GOT3 (cell line): Measurements from ENCODE around the gene KLHL26.
A peak's percentile ranks its signal among the peaks of the same experiment; 100 is the strongest.

ENCODE experiments used
- DNase-seq: peaks from one replicate; lab custom pipeline; 2025; ENCODE audit warnings: mixed read lengths; lab: John Stamatoyannopoulos, UW

Gene KLHL26

DNA sequence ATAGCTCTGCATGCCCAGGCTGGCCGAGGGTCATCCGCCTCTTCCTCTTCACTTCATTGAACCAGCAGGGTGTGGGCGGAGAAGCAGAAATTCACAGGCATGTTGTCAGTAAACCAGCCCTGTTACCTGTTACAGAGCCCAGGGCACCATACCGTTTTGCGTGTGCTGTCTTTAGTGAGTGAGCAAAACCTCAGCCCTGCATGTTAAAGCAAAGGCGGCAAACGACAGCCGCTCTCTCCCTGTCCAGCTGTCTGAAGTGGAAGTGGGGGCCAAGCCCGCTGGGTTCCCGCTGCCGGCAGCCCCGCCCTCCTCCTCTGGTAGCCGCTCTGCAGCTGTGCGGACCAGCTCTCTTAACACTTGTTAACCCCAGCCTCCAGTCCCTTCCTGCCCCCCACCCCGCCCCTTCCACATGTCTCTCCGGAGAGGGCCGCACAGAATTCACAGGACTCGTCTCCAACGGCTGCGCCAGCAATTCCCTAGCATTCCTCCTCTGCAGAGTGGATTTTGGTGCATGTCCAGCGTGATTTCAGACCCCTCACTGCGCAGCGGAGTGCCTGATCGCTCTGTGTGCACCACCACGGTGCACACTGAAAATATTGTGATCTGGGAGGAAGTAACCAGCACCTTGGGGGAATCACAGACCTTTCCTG, 12.7 kb downstream of the KLHL26 start:
- no peak for DNase-seq

DNA sequence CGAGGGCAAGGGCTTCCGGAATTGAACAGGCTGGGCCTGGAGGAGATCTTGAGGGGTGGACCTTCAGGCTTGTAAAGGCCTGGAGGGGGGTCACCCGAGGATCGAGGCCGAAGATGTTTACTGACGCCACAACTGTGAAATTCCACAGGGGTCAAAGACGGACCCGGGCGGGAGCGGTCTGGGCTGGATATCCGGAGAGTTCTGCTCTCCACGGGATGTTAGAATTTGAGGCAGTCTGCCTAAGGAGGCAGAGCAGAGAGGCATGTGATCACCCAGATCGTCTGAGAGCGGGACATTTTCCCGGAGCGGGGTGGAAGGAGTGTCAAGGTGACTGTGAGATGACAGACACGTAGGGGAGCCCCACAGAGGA, 13.2 kb downstream of the KLHL26 start:
- no peak for DNase-seq

DNA sequence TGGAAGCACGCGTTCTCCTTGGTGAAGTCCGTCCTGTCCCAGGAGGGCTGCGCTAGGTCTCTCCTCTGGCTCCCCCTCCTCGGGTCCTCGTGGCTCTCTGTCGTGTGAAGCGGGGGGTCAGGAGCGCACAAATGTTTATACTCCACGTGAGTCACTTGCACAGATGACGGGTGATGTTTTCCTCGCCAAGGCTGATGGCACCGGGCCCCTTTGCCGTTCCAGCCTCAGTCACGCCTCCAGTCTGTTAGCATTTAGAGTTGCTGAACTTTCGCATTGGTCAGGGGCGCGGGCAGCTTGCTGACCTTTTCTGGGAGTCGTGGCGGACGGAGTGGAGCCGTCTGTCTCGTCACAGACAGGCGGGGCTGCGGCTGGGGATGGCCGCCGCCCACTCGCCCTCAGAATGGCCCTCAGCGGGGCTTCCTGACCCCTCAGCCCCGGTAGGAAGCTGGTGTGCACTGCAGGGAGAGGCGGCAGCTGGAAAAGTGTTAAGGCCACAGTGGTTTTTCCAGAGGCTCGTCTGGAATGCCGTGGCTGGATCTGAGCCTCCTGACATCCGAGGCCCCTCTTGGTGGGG, 13.7 kb downstream of the KLHL26 start:
- DNase-seq: peak; percentile 15

DNA sequence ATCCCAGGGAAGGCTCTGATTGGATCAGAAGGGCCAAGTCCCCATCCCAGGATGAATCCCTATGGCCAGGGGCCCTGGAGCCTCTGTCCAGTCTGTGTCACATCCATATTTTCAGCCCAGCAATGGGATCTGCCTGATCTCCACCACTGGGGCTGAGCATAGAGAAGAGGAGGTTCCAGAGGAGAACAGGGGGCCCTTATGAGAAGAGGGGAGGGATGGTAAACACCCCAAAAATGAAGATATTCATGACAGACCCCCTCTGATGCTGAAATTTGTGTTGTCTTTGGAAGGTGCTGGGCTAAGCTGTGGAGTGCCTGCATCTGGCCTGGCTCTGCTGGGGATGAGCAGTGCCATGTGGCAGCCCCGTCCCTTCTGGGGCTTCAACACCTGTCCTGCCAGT, 14.5 kb downstream of the KLHL26 start:
- no peak for DNase-seq

DNA sequence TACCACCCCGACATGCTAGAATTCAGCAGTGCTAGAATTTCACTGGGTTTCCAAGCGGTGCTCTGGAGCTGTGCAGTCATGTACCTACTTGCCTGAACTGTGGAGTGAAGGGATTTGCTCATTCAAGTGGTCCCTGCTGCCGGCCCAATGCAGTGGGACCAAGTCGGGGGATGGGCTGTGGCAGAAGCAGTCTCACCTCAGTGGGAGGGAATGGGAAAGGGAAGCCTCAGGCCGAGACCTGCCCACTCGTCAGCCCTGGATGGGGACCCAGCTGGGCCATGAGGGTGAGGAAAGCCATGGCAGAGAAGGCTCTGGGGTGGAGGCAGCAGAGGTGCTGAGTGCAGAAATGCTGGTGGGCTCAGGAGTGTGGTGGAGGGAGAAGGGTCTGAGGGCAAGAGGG, 14.9 kb downstream of the KLHL26 start:
- no peak for DNase-seq

DNA sequence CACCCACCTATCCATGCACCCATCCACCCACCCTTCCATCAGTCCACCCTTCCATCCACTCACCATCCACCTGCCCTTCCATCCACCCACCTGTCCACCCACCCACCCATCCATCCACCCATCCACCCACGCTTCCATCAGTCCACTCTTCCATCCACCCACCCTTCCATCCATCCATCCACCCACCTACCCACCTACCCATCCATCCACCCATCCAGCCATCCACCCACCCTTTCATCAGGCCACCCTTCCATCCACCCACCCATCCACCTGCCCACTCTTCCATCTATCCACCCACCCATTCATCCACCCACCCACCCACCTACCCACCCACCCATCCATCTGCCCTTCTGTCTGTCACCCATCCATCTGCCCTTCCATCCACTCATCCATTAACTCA, 17.0 kb downstream of the KLHL26 start:
- DNase-seq: no peak

DNA sequence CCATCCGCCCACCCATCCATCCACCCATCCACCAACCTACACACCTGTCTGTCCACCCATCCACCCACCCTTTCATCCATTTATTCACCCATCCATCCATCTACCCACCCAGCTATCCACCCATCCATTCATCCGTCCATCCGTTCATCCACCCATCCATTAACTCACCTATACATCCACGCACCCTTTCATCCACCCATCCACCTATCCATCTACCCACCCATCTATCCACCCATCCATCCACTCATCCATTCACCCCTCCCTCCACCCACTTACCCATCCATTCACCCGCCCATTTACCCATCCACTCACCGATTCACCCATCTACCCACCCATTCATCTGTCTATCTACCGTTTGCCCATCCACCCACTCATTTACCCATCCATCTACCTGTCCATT, 17.6 kb downstream of the KLHL26 start:
- DNase-seq: no peak

DNA sequence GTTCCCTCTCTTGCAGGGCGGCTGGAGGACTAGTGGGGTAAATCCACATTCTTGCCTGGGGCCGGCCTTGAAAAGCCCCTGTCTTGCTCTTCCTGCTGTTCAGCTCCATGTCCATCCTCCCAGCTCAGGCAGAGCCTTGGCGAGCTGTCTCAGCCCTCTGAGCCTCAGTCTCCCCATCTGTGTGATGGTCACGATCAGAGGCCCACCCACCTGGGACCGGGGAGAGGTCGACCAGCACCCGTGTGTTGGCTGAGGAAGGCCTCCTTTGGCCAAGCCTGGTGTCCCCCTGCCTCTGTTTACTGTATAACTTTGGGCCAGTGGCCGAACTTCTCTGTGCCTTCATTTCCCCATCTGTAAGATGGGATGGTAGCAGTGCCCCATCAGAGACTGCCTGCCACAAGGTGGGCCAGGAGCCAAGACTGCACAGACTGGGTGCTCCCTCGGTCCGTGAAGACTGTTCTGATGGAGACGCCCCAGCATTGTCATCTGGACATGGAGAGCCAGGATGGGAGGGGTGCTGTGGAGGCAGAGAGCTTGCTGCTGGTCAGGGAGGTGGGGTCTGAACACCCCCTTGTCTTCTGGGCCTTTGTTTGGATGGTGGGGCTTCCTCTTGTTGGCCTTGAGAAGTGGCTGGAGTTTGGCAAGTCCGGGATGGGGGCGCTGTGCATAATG, 18.5 kb downstream of the KLHL26 start:
- no peak for DNase-seq

DNA sequence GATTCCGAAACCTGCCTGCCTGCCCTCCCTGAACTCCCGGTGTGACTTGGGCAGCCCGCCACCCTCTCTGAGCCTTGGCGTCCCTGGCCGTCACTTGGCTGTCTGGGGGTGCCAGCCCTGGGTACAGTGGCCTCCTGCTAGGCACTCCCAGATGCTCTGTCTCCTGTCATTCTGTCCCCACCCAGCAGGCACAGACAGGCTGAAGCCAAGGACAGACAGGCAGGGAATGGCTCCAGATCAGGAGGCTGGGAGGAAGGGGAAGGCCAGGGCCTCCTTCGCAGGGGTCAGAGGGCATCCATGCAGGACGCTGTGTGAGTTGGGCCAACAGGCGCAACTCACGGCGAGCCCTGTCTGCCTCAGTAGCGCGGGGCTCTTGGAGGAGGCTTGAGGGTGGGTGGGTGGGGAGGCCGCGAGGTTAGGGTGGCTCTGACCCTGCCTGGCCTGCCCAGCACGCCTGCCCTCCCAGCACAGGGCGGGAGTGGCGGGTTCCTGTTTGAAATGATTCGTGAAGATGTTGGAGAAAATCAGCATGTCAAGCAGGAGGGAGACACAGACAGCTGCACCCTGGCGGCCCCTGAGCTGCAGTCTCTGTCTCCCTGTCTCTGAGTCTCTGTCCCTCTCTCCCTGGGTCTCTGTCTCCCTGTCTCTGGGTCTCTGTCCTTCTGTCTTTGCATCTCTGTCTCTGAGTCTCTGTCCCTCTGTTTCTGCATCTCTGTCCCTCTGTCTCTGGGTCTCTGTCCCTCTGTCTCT, 19.7 kb downstream of the KLHL26 start:
- DNase-seq: no peak

DNA sequence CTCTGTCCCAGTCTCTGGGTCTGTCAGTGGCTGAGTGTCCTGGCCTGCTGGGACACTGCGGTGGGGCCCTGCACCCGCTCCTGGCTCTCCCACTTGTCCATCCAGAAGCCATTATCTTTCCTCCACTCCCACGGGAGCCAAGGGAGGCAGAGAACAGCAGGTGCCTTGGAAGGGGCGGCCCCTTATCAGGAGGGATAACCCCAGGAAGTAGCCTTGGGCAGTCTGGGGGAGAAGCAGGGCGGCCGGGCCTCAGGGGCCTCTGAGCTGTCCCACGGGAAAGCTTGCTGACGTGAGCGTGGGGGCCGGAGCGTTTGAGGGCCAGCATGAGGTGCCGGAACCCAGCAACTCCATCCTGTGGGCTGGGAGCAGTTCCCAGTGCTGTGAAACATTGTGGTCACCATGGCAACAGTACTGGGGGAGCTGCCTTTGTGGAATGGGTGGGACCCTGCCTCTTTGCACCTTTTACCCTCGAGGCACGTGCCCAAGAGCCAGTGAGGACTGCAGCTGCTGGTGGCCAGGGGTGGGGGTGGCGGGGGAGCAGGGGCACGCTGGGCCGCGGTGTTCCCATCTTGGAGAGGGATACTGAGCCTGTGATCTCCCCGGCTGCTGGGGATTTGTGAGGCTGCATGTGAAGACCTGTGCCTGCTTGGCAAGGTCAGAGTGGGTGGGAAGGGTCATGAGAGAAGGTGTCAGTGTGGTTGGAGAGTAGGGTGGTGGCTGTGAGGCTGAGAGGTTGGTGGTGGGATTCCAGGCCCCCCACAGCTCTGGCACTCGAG, 20.9 kb downstream of the KLHL26 start:
- no peak for DNase-seq

DNA sequence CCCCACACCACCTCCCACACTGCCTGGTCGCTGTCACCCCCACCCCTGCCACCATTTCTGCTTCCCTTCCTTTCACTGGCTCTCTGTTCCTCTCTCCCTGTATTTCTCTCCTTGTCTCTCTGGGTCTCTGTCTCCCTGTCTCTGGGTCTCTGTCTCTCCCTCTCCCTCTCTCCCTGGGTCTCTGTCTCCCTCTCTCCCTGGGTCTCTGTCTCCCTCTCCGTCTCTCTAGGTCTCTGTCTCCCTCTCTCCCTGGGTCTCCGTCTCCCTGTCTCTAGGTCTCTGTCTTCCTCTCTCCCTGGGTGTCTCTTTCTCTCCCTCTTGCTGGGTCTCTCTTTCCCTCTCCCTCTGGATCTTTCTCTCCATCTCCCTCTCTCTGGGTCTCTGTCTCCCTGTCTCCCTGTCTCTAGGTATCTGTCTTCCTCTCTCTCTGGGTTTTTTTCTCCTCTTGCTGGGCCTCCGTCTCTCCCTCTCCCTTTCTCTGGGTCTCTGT, 21.6 kb downstream of the KLHL26 start:
- DNase-seq: no peak

DNA sequence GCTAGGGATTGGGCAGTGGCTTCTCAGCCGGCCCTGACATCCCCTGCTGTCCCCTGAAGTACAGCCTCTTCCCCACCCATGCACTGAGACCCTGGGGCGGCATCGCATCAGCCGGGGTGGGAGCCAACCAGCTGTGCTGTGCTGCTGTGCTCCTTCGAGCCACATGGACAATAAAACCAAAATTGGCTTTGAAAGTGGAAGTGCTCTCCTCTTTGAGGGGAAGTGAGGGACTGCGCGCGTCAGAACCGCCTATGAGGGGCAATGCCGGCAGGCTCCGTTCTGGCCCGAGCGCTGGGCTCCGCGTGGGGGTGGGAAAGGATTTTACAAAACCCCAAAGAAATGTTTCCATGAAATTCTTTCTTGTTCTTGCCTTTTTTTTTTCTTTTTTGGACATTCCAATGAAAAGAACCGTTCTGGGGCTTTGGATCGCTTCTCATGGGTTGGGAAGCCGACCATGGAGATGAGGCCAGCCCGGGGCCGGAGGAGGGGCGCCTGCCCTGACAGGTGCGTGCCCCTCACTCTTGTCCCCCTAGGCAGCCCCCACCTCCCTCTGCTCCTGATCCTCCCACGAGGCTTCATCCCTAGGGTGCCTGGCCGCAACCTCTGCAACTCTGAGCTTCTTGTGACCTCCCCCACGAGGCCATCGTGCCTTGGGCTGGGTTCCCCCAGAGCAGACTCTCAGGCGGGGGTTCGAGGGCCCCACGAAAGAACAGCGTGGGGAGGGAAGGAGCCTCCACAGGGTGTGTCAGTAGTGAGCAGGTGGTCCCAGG, 22.6 kb downstream of the KLHL26 start:
- no peak for DNase-seq

DNA sequence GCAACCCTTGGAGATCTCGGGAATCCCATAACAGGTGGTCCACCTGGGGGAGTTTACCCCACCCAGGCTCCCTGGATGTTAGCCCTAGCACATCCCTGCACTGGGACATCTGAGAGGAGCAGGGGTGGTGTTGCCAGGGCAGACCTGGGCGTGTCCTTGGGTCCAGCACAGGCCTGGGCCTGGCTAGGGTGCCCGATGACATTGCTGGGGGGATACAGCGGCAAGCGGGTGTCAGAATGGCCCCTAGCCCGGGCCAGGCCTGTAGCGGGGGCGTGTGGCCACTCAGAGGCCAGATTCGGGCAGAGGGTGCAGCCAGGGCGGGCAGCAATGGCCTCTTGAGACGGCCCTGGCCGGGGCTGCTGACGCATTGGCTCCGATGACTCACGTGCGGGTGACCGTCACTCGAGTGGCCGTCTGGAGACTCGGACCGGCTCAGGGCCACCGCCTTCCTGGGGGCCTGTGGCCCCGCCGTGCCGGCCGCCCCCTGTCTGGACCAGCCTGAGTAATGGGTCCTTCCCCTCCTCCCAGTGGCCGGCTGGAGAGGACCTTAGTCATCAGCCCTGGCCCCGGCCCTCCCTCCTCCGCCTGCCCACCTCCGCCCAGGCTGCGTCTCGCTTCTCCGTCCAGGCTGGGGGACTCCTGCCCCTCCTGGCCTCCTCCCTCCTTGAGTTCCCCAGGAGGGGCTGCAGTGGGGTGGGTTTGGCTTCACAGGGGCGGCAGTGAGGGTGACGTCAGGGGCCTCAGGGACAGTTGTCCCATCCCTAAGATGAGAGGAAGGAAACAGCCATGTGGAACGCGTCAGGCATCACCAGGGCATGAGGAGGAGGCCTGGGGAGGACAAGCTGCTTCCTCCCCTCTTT, 23.5 kb downstream of the KLHL26 start:
- DNase-seq: peak; percentile 30

DNA sequence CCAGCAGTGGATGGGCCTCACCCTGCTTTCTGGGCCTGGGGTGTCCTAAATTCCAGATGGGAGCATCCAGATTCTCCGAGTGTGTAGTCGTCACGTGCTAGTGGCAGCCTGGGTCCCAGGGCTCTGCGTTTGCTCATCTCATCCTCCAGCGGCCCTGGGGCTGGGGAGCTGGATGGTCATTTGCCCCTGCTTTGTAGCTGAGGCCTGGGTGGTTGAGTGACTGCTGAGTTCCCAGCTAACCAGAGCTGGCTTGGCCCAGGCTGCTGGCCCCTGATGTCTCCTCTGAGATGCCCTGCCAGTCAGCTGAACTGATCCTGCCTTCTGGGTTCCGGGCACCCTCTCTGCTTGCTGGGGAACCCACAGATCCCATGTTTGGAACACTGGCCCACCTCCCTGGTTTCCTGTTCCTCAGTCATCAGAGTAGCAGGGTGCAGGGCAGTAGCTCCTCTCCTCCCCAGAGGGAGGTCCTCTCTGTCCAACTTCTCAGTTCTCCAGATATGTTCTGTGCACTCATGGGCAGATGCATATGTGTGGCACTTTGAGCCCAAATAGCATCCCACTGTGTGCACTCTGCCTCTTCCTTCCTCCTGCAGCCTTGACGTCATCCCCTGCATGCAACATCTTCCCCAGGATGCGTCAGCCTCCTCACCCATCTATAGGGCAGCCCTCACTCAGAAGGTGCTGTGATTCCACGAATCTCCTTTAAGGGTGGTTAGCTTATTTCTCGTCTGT, 24.3 kb downstream of the KLHL26 start:
- DNase-seq: no peak

DNA sequence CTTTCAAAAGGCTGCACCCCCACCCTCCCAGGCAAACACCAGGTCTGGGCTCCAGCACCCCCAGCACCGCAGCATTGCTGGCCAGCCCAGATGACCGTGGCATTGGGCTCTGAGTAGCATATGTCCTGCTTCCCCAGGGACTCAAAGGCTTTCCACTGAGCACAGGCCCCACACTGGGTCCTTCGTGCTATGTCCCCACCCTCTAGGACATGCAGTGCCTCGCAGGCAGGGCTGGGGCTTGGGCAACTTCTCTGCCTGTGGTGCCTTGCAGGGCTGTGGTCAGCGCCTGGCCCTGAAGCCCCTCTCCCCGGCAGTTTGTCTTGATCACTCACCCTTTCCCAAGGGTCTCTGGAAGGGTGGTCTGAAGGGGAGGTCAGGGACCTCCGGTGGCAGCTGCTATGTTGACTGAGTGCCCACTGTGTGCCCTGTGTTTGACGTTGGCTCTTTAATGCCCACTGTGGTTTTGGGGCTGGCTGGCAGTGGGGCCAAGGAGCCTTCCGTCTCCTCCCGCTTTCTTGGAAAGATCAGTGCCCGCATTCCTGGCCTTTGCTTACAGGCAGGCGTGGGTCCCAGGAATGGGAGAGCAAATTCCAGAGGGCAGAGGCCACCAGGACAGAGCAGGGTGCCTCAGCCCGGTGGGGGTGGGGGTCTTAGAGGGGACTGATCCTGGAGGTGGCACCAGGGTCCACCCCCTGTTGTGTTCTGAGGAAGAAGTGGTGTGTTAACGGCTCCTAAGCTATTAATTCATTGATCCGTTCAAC, 26.3 kb downstream of the KLHL26 start:
- no peak for DNase-seq

DNA sequence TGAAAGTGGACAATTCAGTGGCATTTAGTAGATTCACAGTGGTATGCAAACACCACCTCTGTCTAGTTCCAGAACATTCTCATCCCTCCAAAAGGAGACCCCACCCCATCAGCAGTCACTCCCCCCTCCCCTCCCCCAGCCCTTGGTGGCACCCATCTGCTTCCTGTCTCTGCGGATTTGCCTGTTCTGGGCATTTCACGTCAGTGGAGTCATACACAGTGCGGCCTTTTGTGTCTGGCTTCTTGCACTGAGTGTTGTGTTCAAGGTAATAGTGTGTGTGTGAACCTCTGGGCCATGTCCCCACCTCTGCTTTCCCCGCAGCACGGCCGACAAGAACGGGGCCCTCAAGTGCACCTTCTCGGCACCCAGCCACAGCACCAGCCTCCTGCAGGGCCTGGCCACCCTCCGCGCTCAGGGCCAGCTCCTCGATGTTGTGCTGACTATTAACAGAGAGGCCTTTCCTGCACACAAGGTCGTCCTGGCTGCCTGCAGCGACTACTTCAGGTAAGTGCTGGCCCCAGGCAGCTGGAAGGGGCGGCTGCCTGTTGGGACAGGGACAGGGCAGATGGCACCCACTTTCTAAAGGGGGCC, 27.2 kb downstream of the KLHL26 start:
- DNase-seq: no peak

DNA sequence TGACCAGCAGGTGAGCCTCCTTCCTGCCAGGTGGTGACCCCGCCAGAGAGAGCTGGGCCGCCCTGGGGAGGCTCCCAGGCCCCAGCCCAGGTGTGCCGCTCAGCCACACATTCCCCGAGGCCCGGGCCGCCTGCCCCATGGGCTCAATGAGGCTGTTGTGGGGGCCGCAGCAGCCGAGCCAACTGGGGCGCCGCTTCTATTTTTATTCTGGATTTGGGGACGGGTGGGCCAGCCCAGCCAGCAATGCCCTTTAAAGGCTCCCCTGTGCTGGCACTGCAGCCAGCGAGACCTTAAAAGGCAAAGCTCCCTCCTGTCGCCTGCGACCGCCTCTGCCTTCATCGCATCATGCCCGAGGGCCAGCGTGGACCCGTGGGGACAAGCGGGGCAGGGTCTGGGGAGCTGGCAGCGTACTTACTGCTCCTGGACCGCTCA, 29.0 kb downstream of the KLHL26 start:
- DNase-seq: no peak

DNA sequence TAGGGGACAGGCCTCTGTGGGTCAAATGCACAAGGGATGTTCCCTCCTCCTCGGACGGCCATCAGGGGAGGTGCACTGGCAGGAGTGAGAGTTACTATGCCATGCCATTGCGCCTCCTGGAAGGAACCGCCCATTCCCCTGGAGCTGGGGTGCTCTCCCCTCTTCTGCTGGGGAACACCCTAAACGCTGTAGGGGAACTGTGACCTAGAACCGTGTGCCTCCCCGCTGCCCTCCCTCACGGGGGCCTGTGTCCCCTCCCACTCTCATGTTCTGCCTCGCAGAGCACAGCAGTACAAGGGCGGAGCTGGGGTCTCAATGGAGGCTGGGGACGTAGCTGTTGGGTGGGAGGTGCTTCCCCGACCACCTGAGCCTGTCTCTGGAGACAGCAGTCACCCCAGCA, 29.5 kb downstream of the KLHL26 start:
- DNase-seq: no peak
